Activated T-cell treated with anti-CD3 and anti-CD28 coated beads for 24 hours (primary cell): ENCODE data around the gene FBXL16.

Experiments used
- DNase-seq: peaks from one replicate; pipeline ENCODE4 v3.0.0-alpha.2; 2020; ENCODE audit warnings: low read depth

Gene FBXL16

GRCh38 chr16:660459-661183 is 45.0 kb downstream of the FBXL16 start:
- DNase-seq, result no peak

DNA sequence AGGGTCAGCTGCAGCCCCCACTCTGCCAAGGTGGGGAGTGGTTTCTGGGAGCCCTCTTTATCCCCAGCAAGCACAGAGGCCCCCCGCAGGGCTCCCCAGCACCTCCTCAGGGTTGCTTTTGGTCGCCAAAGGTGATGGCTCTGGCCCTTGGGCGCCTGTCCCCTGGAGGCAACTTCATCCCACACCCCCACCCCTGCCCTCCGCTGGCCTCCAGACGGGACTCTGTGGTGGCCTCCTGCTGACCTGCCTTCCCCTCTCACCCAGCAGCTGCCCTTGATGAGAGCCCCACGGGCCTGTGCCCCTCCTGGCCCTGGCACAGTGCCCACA is 45.5 kb downstream of the FBXL16 start:
- no peak for DNase-seq

DNA sequence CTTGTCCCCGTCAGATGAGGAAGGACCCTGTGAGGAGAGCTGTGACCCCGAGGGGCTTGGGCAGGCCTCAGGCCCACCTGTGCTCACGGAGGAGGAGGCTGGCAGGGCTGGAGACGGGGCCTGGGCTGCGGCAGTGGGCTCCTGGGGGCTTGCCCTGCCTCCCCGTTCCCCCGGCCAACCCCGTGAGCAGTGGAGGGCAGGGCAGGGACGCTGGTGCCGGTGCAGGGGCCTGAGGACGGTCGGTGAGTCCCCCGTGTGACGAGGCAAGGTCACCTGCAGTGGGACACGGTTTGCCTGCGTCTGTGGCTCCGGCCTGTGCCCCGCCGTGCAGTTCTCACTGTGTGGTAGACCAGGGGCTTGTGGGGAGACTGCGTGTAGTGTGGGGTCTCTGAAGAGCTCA is 46.0 kb downstream of the FBXL16 start:
- no peak for DNase-seq

DNA sequence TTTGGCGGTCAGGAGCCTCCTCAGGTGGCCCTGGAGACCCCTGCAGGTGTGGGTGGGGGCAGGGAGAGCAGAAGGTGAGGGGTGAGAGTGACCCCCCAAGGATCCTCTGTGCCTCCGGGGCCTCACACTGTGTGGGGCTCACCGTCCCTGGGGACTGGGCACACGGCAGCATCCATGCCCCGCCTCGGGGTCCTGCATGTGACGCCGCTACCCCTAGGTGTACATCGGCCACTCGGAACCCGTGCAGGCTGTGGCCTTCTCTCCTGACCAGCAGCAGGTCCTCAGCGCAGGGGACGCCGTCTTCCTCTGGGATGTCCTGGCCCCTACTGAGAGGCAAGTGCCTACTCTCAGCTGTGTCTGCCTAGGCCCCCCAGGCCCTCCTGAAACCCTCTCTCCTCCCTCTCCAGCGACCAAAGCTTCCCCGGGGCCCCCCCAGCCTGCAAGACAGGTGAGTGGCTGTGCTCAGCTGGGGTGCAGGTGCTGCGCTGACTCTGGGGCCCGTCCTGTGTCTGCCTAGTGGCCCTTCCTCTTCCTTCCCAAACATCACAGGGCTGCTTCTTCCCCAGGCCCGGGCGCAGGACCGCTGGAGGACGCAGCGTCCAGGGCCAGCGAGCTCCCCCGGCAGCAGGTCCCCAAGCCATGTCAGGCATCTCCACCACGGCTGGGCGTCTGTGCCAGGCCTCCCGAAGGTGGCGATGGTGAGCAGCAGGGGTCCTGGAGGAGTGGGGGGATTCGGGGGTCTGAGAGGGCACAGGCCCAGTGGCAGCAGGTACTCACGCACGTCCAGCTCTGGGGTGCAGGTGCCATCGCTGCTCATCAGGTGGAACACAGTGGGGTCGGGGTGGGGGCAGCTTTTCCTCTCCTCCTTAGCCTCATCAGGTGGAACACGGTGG is 46.7 kb downstream of the FBXL16 start:
- no peak for DNase-seq

DNA sequence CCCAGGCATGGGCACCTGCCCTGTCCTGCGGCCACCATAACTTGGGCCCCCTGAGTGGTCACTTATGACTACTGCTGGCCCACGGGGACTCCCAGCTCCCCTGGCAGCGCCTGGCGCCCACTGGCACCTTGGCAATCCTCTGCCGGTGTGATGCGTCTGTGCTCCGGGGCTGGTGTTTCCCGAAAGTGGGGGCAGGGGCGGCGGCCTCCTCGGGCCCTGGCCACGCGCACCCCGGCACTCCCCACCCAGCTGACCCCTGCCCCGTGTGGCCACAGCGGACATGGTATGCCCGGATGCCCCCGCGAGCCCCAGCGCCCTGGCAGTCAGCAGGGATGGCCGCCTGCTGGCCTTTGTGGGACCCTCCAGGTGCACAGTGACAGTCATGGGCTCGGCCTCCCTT is 48.1 kb downstream of the FBXL16 start:
- DNase-seq, result no peak

GRCh38 chr16:654034-654433 is 51.6 kb downstream of the FBXL16 start:
- DNase-seq, result no peak

GRCh38 chr16:652454-653305 is 52.9 kb downstream of the FBXL16 start:
- no peak for DNase-seq

DNA sequence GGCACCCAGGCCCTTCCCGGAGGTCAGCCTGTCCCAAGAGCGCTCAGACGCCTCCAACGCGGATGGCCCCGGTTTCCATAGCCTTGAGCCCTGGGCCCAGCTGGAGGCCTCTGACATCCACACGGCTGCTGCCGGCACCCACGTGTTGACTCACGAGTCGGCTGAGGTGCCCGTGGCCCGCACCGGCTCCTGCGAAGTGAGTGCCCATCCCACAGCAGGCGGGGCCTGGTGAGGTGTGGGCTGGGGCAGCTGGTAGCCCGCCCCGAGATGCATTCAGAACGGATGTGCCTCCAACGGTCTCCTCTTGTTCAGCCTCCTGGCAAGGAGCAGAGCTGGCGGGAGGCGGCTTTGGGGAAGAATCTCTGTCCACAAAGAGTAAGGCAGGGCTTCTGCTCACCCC is 53.8 kb downstream of the FBXL16 start:
- DNase-seq, result no peak

- no peak for DNase-seq
These were observed 56.0 kb downstream of the FBXL16 start for GRCh38 chr16:649631-650030.

GRCh38 chr16:648781-649589 is 56.6 kb downstream of the FBXL16 start, which contains the start of gene WDR90:
WDR90 (plus strand) TSS chr16:649365; CDS start chr16:649417, 52 bp downstream.
- peak; percentile 91 for DNase-seq

DNA sequence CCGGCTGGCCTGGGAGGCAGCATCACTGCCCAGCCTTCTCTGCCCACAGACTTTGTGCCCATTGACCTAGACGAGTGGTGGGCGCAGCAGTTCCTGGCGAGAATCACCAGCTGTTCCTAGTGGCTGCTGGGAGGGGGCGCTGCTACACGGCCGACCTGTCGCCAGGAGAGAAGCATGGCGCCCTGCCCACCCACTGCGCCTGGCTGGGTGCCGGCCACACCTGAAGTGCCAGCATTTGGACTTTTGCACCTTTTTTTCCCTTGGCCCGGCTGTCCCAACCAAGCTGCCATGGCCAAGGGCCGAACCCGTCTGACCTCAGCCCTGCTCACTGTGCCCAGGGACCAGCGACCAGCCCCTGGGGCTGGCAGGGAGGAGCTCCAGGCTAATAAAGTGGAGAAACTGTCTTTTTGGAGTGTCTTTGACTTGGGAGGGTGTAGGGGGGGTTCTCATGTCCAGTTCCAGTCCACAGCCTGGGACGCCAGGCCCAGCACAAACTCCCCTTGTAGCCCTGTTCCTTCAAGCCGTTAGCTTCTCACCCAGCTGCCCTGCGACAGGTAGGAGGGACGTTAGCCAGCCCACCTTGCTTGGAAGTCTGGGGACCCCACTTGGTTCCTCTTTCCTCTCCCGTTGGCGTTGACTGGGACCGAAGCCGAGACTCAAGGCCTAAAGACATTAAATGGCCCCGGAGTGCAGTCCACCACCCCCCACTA is 57.4 kb downstream of the FBXL16 start:
- no peak for DNase-seq

DNA sequence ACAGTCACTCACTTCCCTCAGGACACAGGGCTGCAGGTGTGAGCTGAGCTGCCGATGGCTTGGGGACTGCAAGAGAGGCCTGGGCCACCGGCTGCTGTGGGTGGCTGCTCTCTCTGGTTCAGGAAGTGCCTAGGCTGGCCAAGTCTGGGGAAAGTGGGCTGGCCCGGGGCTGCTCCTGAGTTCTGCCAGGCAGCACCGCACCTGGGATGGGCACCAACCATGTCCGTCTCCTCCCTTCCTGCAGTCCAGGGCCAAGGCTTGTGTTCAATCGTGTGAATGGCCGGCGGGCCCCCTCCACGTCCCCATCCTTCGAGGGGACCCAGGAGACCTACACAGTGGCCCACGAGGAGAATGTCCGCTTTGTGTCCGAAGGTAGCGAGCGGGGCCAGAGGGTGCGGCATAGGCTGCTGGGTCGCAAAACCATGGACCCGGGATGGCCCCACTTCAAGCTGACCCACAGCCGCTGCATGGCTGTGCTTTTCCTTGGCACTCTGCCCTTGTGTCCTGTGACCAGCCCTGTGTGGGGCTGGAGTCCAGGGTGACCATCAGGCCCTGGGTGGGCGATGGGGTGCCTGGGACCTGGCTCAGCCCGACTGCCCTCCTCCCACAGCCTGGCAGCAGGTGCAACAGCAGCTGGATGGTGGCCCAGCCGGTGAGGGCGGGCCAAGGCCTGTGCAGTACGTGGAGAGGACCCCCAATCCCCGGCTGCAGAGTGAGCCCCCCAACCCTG is 58.3 kb downstream of the FBXL16 start:
- DNase-seq, result no peak

DNA sequence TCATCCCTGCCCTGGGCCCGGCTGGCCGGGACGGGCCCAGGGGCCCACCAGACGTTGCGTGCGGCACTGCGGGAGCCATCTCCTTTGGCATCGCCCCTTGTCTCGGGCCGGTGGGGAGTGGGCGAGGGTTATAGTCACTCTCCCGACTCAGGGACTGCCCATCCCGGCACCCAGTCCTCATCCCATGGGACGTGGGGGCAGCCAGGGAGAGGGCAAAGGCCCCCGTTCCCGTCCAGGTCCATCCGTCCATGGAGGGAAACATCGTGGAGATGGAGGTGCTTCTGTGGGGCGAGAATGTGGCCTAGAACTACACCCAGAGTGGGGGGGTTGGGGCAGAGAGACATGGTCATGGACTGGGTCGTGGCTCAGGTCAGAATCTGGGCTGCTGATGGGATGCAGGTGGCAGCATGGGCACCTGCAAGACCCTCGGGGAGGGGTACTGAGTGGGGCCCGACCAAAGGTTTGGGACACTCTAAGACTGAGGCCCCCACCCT is 58.9 kb downstream of the FBXL16 start:
- DNase-seq, result no peak

DNA sequence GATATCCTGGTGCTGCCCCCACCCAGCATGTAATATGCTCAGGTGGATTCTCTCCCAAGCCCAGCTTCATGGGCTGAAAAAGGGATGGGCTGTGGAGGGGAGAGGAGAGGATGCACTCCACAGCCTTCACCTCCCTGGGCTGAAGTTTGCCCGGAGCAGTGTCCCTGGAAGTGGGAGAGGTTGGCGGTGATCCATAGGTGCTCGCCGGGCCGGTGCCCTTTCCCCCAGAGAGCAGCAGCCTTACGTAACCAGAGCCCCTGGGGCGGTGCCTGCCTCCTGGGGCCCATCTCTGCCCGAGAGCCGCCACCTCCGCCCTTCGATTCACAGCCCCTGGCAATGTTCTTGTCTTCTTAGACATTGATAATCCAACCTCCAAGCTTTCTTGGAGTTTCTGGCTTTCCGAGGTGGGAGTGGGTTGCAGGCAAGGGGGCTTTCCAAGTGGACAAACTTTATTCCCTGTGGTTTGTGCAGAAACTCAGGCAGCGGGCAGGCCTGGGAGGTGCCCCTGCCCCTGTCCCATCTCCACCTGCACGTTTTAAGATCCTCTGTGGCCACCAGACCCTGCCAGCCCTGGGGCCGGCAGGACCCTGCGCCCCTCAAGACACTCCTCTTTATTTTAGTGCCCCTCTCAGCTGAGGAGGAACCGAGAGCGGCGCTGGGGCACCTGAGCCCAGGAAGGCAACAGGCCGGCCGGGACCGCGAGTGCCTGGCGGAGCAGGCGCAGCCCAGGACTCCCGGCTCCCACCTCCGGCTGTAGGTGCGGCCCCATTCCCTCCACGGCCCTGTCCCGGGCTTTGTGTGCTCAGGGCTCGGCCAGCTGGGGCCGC is 59.5 kb downstream of the FBXL16 start:
- DNase-seq, result no peak

DNA sequence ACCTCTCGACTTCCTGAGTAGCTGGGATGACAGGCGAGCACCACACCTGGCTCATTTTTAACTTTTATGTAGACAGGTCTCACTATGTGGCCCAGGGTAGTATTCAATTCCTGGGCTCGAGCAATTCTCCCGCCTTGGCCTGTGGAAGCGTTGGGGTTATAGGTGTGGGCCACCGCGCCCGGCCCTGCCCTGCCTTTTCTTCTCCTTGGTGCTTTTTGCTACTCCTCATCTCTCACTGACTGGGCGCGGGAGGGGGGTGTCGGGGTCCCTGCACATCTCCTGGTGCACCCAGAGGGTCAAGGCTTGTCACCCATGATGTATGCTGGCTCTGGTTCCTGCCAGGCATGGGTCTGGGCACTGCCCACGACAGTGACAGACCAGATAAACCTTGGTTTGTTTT is 61.0 kb downstream of the FBXL16 start:
- no peak for DNase-seq

- DNase-seq, result no peak
These were observed 62.6 kb downstream of the FBXL16 start for GRCh38 chr16:643050-643368.
